Endodermal cell (in vitro differentiated cells): ENCODE results near the gene SLC9B2. TPM values are rescaled to one million over a fixed set of nuclear protein-coding genes. Genes with fewer than 3 reads are reported as not detected.

Source experiments
- DNase-seq: peaks from one replicate; pipeline ENCODE4 v3.0.0-alpha.2; 2017
- H3K27ac ChIP-seq: 2 replicates; pipeline ENCODE4 v1.5.1; 2013; ENCODE audit warnings: mild to moderate bottlenecking, low read depth, low read length, moderate library complexity
- H3K27me3 ChIP-seq: 2 replicates; pipeline ENCODE4 v1.6.1; 2013; ENCODE audit warnings: mild to moderate bottlenecking, low read length, moderate library complexity; ENCODE audit not compliant: insufficient read depth, control insufficient read depth, poor library complexity, severe bottlenecking
- H3K36me3 ChIP-seq: 2 replicates; pipeline ENCODE4 v1.7.0; 2013; ENCODE audit warnings: mild to moderate bottlenecking, low read length, moderate library complexity; ENCODE audit not compliant: control insufficient read depth, insufficient read depth
- H3K4me1 ChIP-seq: one replicate; pipeline ENCODE4 v1.7.0; 2013; ENCODE audit warnings: low read length; ENCODE audit not compliant: control insufficient read depth, insufficient read depth
- H3K4me3 ChIP-seq: 2 replicates; pipeline ENCODE4 v1.5.1; 2013; ENCODE audit warnings: mild to moderate bottlenecking, low read length, moderate library complexity
- H3K9ac ChIP-seq: 2 replicates; pipeline ENCODE4 v1.6.1; 2013; ENCODE audit warnings: mild to moderate bottlenecking, low read length, moderate library complexity; ENCODE audit not compliant: poor library complexity, severe bottlenecking; ENCODE audit errors: extremely low read depth
- H3K9me3 ChIP-seq: 2 replicates; pipeline ENCODE4 v1.6.1; 2013; ENCODE audit warnings: mild to moderate bottlenecking, low read length, moderate library complexity; ENCODE audit not compliant: control insufficient read depth
- H3K27ac Mint-ChIP-seq: 2 replicates; pipeline ENCODE4 v1.8.0; 2020; ENCODE audit warnings: mixed read lengths
- H3K27me3 Mint-ChIP-seq: 2 replicates; pipeline ENCODE4 v1.8.0; 2021; ENCODE audit warnings: mild to moderate bottlenecking, mixed read lengths; ENCODE audit not compliant: insufficient read depth
- H3K36me3 Mint-ChIP-seq: 2 replicates; pipeline ENCODE4 v1.8.0; 2020; ENCODE audit warnings: low read depth, mixed read lengths
- H3K4me1 Mint-ChIP-seq: 2 replicates; pipeline ENCODE4 v1.8.0; 2020; ENCODE audit warnings: mixed read lengths
- H3K4me3 Mint-ChIP-seq: 2 replicates; pipeline ENCODE4 v1.8.0; 2020; ENCODE audit warnings: mild to moderate bottlenecking, moderate library complexity, mixed read lengths
- H3K9me3 Mint-ChIP-seq: 2 replicates; pipeline ENCODE4 v1.8.0; 2020; ENCODE audit warnings: mild to moderate bottlenecking, mixed read lengths
- CTCF ChIP-seq: fragments of 200-600 bp; sonication (generic); conservative IDR thresholded peaks from 2 replicates; pipeline ENCODE4 v1.5.0; 2021; ENCODE audit warnings: antibody characterized with exemption, mild to moderate bottlenecking
- whole genome bisulfite sequencing, 2 experiments: methylation state at CpG; one replicate each; pipeline versions ENCODE4 v1.1.5 to v1.1.7; 2013; ENCODE audit warnings: missing lambda C conversion rate in 2 of 2, mixed read lengths in 1 of 2; ENCODE audit not compliant: insufficient coverage in 1 of 2, insufficient read length in 1 of 2; 5-methylcytosine and 5-hydroxymethylcytosine counted together
- total RNA-seq, 2 donors: library from RNA; stranded (reverse); fragmentation: NEBNext Ultra II Directional in 1 of 2; extraction: Animal tissue kit (Norgen Biotek cat#: 25700) in 1 of 2; gene quantifications; 2 replicates in 1 of 2; 3 replicates in 1 of 2; pipeline ENCODE4 v1.2.1, GENCODE V29; 2021

SLC9B2 gene
- total RNA-seq, 2 donors from 2014 or later: 8.2 to 11.3 TPM

- H3K36me3 Mint-ChIP-seq: peaks cover 3% of the 10 kb centered on the region
- H3K9me3 Mint-ChIP-seq: no peaks in the 10 kb centered on the region
- H3K4me1 ChIP-seq: peaks cover 3% of the 10 kb centered on the region
- 14 to 16% methylated on average over 9 to 11 of the region's 11 CpGs for WGBS, 2 experiments
- peak within 1 kb of the TSS; percentile 88 for H3K27ac Mint-ChIP-seq
- DNase-seq: peak; percentile 58
- peak within 1 kb of the TSS; percentile 92 for H3K4me3 ChIP-seq
- no peaks in the 10 kb centered on the region for H3K27me3 Mint-ChIP-seq
- H3K4me1 Mint-ChIP-seq: peaks cover 19% of the 10 kb centered on the region
- H3K4me3 Mint-ChIP-seq: peak within 1 kb of the TSS; percentile 67
- H3K27ac ChIP-seq: no peak within 1 kb of the TSS
- no peaks in the 10 kb centered on the region for H3K36me3 ChIP-seq
- H3K9ac ChIP-seq: peak within 1 kb of the TSS; percentile 77
- H3K27me3 ChIP-seq: no peaks in the 10 kb centered on the region
- H3K9me3 ChIP-seq: no peaks in the 10 kb centered on the region
- TF ChIP-seq CTCF: peak; percentile 81
Measured at GRCh38 chr4:103099691-103100392, 23.3 kb upstream of the SLC9B2 start, which contains the start of gene BDH2. Gene BDH2, minus strand, starts transcription at chr4:103099834. Its CDS starts 3,580 bp downstream, at chr4:103096254.

- Histone ChIP-seq H3K9me3 (no peaks in the 10 kb centered on the region), H3K27ac (no peak overlapping the region), H3K9ac (peak overlapping the region; percentile 77), H3K27me3 (no peaks in the 10 kb centered on the region), H3K4me1 (peaks cover 4% of the 10 kb centered on the region), H3K36me3 (peaks cover 2% of the 10 kb centered on the region), H3K4me3 (peak overlapping the region; percentile 92)
- 63 to 69% methylated on average over 3 to 4 of the region's 4 CpGs for WGBS, 2 experiments
- H3K4me3 Mint-ChIP-seq: peak overlapping the region; percentile 67
- no peaks in the 10 kb centered on the region for H3K9me3 Mint-ChIP-seq
- no peaks in the 10 kb centered on the region for H3K27me3 Mint-ChIP-seq
- peaks cover 19% of the 10 kb centered on the region for H3K4me1 Mint-ChIP-seq
- DNase-seq: no peak
- peaks cover 3% of the 10 kb centered on the region for H3K36me3 Mint-ChIP-seq
- no peak for TF ChIP-seq CTCF
- H3K27ac Mint-ChIP-seq: peak overlapping the region; percentile 88
Measured at GRCh38 chr4:103098756-103099440, 22.3 kb upstream of the SLC9B2 start.

- Histone ChIP-seq H3K4me3 (no peak overlapping the region), H3K27ac (no peak overlapping the region), H3K9ac (no peak overlapping the region), H3K4me1 (peaks cover 4% of the 10 kb centered on the region), H3K9me3 (no peaks in the 10 kb centered on the region), H3K27me3 (no peaks in the 10 kb centered on the region), H3K36me3 (peaks cover 4% of the 10 kb centered on the region)
- TF ChIP-seq CTCF: no peak
- Mint-ChIP-seq H3K36me3 (peaks cover 3% of the 10 kb centered on the region), H3K9me3 (no peaks in the 10 kb centered on the region), H3K27ac (no peak overlapping the region), H3K4me3 (peak overlapping the region; percentile 67), H3K4me1 (peaks cover 19% of the 10 kb centered on the region), H3K27me3 (no peaks in the 10 kb centered on the region)
- no peak for DNase-seq
- WGBS, 2 experiments: 92 to 94% methylated on average over 4 to 10 of the region's 10 CpGs
Measured at GRCh38 chr4:103098341-103098740, 21.8 kb upstream of the SLC9B2 start.
